Measurements from ENCODE around the gene RPAP2. TPM values are rescaled to one million over a fixed set of nuclear protein-coding genes. Genes with fewer than 3 reads are reported as not detected.

RPAP2 gene
- total RNA-seq, 6 experiments from 2014 or later: 7.1 to 12.7 (median 11.1) TPM

GRCh38 chr1:92326681-92327080, 27.8 kb downstream of the RPAP2 start:
- H3K9me3 ChIP-seq: peaks cover 0 to 5% (median 0%) of the 10 kb centered on the region in 4 donors
- TF ChIP-seq POLR2A (IDR thresholded peaks at IDR 0.05) (no peak), CTCF (IDR thresholded peaks at IDR 0.05) (no peak)
- H3K27me3 ChIP-seq: no peaks in the 10 kb centered on the region
- intact Hi-C loops (cut with DNase I): no loop called here
- peaks cover 0 to 17% (median 4%) of the 10 kb centered on the region in 4 donors for H3K36me3 ChIP-seq
- no peak overlapping the region for H3K4me3 ChIP-seq
- no peak for ATAC-seq
- WGBS (ENCODE audit: insufficient coverage, low coverage, low lambda C conversion rate, missing lambda C conversion rate): 100% methylated on average over 1 of the region's 1 CpG
- DNase-seq: no peak
- H3K4me1 ChIP-seq: no peaks in the 10 kb centered on the region
- no peak overlapping the region for H3K27ac ChIP-seq

- WGBS (ENCODE audit: insufficient coverage, low coverage, low lambda C conversion rate, missing lambda C conversion rate): 92% methylated on average over 4 of the region's 4 CpGs
- Histone ChIP-seq H3K36me3 (peaks cover 0 to 17% (median 4%) of the 10 kb centered on the region in 4 donors), H3K27me3 (no peaks in the 10 kb centered on the region), H3K27ac (no peak overlapping the region), H3K4me3 (no peak overlapping the region), H3K4me1 (no peaks in the 10 kb centered on the region), H3K9me3 (peaks cover 0 to 5% (median 0%) of the 10 kb centered on the region in 4 donors)
- DNase-seq (no peak), ATAC-seq (no peak)
- intact Hi-C loops (cut with DNase I): no loop called here
- TF ChIP-seq CTCF (IDR thresholded peaks at IDR 0.05) (no peak), POLR2A (IDR thresholded peaks at IDR 0.05) (no peak)
Observed at GRCh38 chr1:92327794-92328193, 28.9 kb downstream of the RPAP2 start.

GRCh38 chr1:92329347-92330129, 30.7 kb downstream of the RPAP2 start:
- intact Hi-C loops (cut with DNase I): no loop called here
- 98% methylated on average over 4 of the region's 6 CpGs for WGBS (ENCODE audit: insufficient coverage, low coverage, low lambda C conversion rate, missing lambda C conversion rate)

GRCh38 chr1:92333668-92334067, 34.8 kb downstream of the RPAP2 start:
- WGBS (ENCODE audit: insufficient coverage, low coverage, low lambda C conversion rate, missing lambda C conversion rate): 77% methylated on average over 3 of the region's 3 CpGs

More at GRCh38 chr1:92329347-92330129, 30.7 kb downstream of the RPAP2 start:
- Histone ChIP-seq H3K36me3 (peaks cover 0 to 5% (median 1%) of the 10 kb centered on the region in 4 donors), H3K27ac (no peak overlapping the region), H3K27me3 (no peaks in the 10 kb centered on the region), H3K4me1 (no peaks in the 10 kb centered on the region), H3K4me3 (no peak overlapping the region), H3K9me3 (peaks cover 0 to 5% (median 0%) of the 10 kb centered on the region in 4 donors)
- DNase-seq (no peak), ATAC-seq (no peak)
- TF ChIP-seq CTCF (IDR thresholded peaks at IDR 0.05) (no peak), POLR2A (IDR thresholded peaks at IDR 0.05) (no peak)

More at GRCh38 chr1:92333668-92334067, 34.8 kb downstream of the RPAP2 start:
- no peaks in the 10 kb centered on the region for H3K36me3 ChIP-seq
- no peaks in the 10 kb centered on the region for H3K9me3 ChIP-seq
- no peak overlapping the region for H3K4me3 ChIP-seq
- TF ChIP-seq CTCF (IDR thresholded peaks at IDR 0.05) (no peak), POLR2A (IDR thresholded peaks at IDR 0.05) (no peak)
- ATAC-seq (no peak), DNase-seq (no peak)
- no peak overlapping the region for H3K27ac ChIP-seq
- H3K4me1 ChIP-seq: no peaks in the 10 kb centered on the region
- intact Hi-C loops (cut with DNase I): no loop called here
- H3K27me3 ChIP-seq: no peaks in the 10 kb centered on the region

All from right lobe of liver (tissue), 6 donors.